GM18861 (cell line): Measurements from ENCODE around the gene SNRPB2.

Source experiments
- ATAC-seq: cut with Tn5 transposase; IDR thresholded peaks from one replicate; pipeline ENCODE4 v1.9.1; 2021; ENCODE audit not compliant: unreplicated experiment

SNRPB2 gene

DNA sequence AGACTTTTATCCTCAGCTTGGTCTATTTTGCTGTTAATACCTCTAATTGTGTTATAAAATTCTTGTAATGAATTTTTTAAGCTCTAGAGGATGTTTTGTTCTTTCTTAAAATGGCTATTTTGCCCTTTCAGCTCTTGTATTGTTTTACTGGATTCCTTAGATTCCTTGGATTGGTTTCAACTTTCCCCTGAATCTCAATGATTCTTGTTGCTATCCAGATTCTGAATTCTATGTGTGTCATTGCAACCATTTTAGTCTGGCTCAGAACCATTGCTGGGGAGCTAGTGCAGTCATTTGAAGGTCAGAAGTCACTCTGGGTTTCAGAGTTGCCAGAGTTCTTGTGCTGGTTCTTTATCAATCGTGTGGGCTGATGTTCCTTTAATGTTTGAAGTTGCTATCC, 55.4 kb downstream of the SNRPB2 start:
- ATAC-seq, result no peak
